ENCODE measurements around the gene BAX. TPM values are rescaled to one million over a fixed set of nuclear protein-coding genes. Genes with fewer than 3 reads are reported as not detected.

BAX gene
- total RNA-seq, 2 experiments from 2014 or later, result 285 to 296 TPM

DNA sequence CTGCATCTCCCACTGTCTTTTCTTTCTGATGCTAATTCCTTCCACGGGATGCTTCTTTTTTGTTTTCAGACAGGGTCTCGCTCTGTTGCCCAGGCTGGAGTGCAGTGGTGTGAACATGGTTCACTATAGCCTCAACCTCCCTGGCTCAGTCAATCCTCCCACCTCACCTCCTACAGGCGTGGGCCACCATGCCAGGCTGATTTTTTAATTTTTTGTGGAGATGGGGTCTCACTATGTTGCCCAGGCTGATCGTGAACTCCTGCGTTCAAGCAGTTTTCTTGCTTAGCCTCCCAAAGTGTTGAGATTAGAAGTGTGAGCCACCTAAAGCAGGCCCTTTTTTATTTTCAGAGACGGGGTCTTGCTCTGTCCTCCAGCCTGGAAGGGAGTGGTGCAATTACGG, 33.6 kb downstream of the BAX start:
- no peak overlapping the region for H3K27ac Mint-ChIP-seq
- DNase-seq (no peak), ATAC-seq (ENCODE audit: low read depth) (no peak)
- H3K9me3 Mint-ChIP-seq, result no peaks in the 10 kb centered on the region
- no peak overlapping the region for H3K4me3 Mint-ChIP-seq
- POLR2A ChIA-PET, result no interaction called here
- H3K36me3 Mint-ChIP-seq, result peaks cover 20% of the 10 kb centered on the region
- H3K4me1 Mint-ChIP-seq, result peaks cover 14% of the 10 kb centered on the region
- no peaks in the 10 kb centered on the region for H3K27me3 Mint-ChIP-seq

DNA sequence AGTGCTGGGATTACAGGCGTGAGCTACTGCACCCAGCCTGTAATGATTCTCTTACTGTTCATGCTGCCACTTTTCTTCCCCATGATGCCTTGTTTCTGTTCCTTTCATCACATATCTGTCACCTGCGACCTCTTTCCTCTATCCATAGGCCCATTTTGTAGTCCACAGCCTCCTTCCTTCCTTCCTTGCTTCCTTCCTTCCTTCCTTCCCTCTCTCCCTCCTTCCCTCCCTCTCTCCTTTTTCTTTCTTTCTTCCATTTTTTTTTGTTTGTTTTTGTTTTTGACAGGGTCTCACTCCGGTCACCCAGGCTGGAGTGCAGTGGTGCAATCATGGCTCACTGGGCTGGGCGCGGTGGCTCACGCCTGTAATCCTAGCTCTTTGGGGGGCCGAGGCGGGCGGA, 34.2 kb downstream of the BAX start:
- no peak for DNase-seq
- Mint-ChIP-seq H3K9me3 (no peaks in the 10 kb centered on the region), H3K27ac (no peak overlapping the region), H3K4me3 (no peak overlapping the region), H3K27me3 (no peaks in the 10 kb centered on the region), H3K36me3 (peaks cover 20% of the 10 kb centered on the region), H3K4me1 (peaks cover 16% of the 10 kb centered on the region)
- POLR2A ChIA-PET, result no interaction called here
- ATAC-seq (ENCODE audit: low read depth), result no peak

DNA sequence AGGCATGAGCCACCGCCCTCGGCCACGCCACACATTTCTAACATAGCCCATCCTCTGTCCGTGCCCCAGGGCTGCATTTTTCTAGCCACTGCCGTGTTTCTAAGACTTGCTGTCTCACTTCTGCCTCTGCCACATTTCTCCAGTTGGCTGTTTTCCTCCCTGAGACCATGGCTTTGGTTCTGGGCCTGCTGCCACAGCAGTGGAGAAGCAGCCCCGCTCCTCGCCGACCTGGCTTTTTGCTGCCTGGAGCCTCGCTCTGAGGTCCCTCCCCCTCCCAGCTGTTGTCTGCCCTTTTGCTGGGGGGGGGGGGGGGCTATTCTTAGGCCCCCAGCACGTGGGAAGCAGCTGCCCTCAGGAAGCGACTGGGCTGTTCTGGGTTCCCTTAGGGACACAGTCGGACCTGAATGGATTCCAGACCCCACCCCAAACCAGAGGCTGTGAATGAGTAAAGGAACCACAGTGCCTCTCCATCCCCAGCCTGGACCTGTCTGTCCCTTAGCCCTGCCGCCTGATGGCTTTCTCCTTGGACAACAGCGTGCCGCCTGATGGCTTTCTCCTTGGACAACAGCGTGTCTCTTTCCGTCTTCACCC, 35.1 kb downstream of the BAX start:
- POLR2A ChIA-PET, result no interaction called here
- DNase-seq (no peak), ATAC-seq (ENCODE audit: low read depth) (no peak)
- Mint-ChIP-seq H3K4me3 (no peak overlapping the region), H3K27me3 (no peaks in the 10 kb centered on the region), H3K36me3 (peaks cover 20% of the 10 kb centered on the region), H3K9me3 (no peaks in the 10 kb centered on the region), H3K27ac (peak overlapping the region; percentile 17), H3K4me1 (peaks cover 20% of the 10 kb centered on the region)

DNA sequence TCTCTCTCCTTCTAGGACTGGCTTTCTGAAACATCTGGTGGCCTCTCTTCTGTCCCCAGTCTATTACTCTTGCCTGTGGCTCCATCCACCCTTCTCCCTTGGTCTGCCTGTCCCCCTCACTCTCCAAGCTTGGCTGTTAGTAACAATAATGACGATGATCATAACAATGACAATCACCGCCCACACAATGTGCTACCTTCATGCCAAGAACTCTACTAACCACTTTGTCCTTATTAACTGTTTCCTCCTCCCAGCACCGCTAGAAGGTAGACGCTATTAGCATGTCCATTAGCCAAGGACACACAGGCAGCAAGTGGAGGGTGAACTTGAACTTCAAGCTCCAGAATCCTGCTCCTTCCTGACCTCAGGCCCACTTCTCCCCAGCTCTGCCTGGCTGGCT, 35.7 kb downstream of the BAX start:
- H3K4me1 Mint-ChIP-seq, result peaks cover 26% of the 10 kb centered on the region
- H3K9me3 Mint-ChIP-seq, result no peaks in the 10 kb centered on the region
- H3K4me3 Mint-ChIP-seq, result no peak overlapping the region
- H3K27me3 Mint-ChIP-seq, result no peaks in the 10 kb centered on the region
- DNase-seq, result no peak
- peak overlapping the region; percentile 17 for H3K27ac Mint-ChIP-seq
- H3K36me3 Mint-ChIP-seq, result peaks cover 19% of the 10 kb centered on the region
- no peak for ATAC-seq (ENCODE audit: low read depth)
- POLR2A ChIA-PET, result no interaction called here

DNA sequence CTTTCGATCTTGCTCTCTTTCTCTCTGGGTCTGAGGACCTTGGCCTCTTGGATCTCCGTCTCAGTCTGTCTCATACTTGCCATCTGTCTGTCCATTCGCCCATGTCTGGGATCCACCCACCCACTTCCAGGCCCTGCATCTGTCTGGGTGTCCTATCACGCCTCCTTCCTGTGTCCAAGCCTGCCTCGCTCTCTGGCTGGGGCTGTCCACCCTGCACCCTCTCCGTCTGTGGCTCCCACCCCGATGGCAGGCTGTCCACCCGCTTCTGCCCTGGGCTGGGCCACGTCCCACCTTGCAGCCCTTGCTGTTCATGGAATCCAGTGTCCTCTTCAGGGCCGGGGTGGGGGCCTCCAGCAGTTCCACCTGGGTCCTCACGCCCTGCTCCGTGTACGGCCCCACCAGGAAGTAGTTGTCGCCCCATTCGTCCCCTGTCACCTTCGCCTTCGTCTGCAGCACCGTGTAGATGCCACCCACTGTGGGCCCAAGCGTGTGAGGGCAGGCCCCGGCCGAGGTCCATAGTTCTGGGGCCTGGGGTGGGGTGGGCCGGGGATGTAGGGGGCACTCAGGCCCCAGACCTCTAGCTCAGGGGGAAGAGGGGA, 36.4 kb downstream of the BAX start:
- no peak overlapping the region for H3K27ac Mint-ChIP-seq
- no peaks in the 10 kb centered on the region for H3K27me3 Mint-ChIP-seq
- no peak overlapping the region for H3K4me3 Mint-ChIP-seq

DNA sequence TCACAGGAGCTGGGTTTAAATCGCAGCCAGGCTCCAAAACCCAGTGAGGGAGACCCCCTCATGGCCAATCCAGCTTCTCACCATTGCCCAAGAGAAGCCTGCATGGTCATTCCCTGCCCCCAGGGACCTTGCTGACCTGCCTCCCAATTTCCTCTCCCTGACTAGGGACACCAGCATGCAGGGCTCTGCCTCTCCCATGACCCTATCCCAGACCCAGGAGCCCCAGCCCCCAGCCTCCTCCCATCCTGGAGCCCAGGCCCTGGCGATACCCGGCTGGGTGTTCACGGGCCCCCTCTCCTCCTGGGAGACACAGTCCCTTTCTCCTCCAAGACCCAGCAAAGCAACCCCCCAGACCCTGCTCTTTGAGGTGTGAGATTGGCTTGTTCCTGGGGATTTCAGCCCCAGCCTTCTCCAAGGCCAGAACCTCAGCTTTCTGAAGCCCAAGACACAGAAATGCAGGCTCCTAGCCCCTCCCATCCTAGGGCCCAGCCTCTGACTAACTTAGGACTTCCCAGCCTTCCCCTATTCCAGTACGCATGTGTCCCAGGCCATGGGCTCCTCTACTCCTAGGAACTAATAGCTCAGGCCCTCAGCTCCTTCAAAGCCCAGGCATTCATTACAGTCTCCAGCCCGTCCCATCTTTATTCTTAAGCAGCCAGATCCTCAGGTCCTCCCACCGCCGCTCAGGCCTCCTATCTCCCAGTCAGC, 37.4 kb downstream of the BAX start:
- no peak for DNase-seq
- Mint-ChIP-seq H3K4me3 (peak overlapping the region; percentile 92), H3K27me3 (no peaks in the 10 kb centered on the region), H3K9me3 (no peaks in the 10 kb centered on the region), H3K36me3 (peaks cover 18% of the 10 kb centered on the region), H3K27ac (peak overlapping the region; percentile 98), H3K4me1 (peaks cover 28% of the 10 kb centered on the region)
- POLR2A ChIA-PET, result interaction anchor here (0.6 to 2.8 kb wide), 5 partner anchors 8 to 32 kb away, joined by 3 to 21 read pairs (median 14); partner anchors contain the start of gene FTL
- no peak for ATAC-seq (ENCODE audit: low read depth)

More for the DNA sequence above, 36.4 kb downstream of the BAX start:
- POLR2A ChIA-PET, result no interaction called here
- H3K9me3 Mint-ChIP-seq, result no peaks in the 10 kb centered on the region
- DNase-seq (no peak), ATAC-seq (ENCODE audit: low read depth) (no peak)
- peaks cover 18% of the 10 kb centered on the region for H3K36me3 Mint-ChIP-seq
- H3K4me1 Mint-ChIP-seq, result peaks cover 27% of the 10 kb centered on the region

DNA sequence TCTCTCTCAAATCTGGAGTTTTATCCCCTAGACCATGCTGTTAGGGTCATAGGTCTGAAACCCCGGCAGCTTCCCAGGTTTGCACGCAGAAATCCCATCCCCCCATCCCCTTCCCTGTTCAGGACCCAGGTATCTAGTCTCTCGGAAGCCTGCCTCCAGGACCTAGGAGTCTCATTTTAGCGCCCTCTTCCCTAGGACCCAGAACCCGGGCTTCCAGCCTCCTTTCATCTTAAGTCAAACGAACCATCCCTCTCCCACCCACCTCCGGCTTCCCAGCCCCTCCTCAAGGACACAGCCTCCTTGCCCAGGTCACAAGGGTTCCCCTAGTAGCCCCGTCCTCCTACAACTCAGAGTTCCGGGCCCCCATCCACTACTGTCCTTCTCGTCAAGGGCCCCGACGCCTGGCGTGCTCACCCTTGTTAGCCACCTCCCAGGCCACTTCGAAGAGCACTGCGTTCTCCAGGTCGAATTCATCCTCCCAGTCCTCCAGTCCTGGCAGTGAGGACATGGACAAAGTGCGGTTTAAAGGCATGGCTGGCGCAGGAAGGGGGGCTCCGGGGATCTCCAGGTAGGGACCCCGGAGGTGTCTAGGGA, 38.0 kb downstream of the BAX start:
- H3K4me1 Mint-ChIP-seq, result peaks cover 28% of the 10 kb centered on the region
- H3K9me3 Mint-ChIP-seq, result no peaks in the 10 kb centered on the region
- peaks cover 15% of the 10 kb centered on the region for H3K36me3 Mint-ChIP-seq
- H3K27me3 Mint-ChIP-seq, result no peaks in the 10 kb centered on the region
- DNase-seq (no peak), ATAC-seq (ENCODE audit: low read depth) (no peak)
- peak overlapping the region; percentile 98 for H3K27ac Mint-ChIP-seq
- H3K4me3 Mint-ChIP-seq, result peak overlapping the region; percentile 92
- POLR2A ChIA-PET, result interaction anchor here (0.6 to 2.8 kb wide), 18 partner anchors 8 to 648 kb away, joined by 3 to 21 read pairs (median 6); partner anchors contain the start of genes CD37, FTL, NUCB1 and PPP1R15A

DNA sequence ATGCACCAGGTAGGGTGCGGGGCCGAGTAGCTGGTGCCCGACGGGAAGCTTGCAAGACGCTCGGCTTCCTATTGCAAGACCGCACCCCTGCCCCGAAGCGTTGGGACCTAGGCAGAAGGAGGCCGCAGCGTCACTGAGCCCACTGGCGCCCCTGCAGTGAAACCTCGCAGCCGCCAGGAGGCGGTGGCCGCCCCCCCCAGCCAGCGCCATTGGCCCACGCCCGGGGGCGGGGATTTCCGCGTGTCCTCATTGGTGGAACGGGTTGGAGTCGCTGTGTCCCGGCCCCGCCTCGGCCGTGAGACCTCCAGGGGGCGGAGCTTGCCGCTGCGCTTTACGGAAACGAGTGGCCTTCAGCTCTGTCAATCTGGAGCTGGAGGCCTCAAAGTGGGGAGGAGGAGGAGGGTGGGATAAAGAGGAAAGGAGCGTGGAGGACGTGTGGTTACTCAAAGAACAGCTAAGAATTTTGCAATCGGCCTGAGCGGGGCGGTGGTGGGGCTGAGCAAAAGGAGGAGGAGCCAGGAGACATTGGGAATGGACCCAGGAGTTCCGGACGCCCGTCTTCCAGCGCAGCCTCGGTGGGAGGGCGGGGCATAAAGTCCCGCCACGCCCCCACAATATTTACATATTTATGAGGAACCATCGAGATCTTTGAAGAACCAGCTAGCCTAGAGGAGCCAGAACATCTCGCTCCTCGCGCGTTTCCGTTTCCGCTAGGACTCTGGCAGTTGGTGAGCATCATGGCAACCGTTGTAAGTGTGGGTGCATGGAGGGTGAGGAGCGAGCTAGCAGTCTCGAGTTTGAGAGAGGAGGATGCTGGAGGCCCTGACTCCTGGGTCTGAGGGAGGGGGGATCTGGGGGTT, 38.7 kb downstream of the BAX start, which contains the start of the genes GYS1 and RUVBL2:
Gene GYS1, minus strand, starts transcription at position 135 of the 860 bp plus-strand sequence. CDS start 197 bp downstream, outside the sequence.
Gene RUVBL2, plus strand, starts transcription at position 713 of the 860 bp plus-strand sequence. Its CDS starts 25 bp downstream, at position 738.
- H3K4me3 Mint-ChIP-seq, result peak within 1 kb of the TSS; percentile 92
- H3K27ac Mint-ChIP-seq, result peak within 1 kb of the TSS; percentile 98
- H3K4me1 Mint-ChIP-seq, result peaks cover 27% of the 10 kb centered on the region
- peaks cover 12% of the 10 kb centered on the region for H3K36me3 Mint-ChIP-seq
- no peaks in the 10 kb centered on the region for H3K9me3 Mint-ChIP-seq
- peak; percentile 90 for ATAC-seq (ENCODE audit: low read depth)
- DNase-seq, result peak; percentile 99
- H3K27me3 Mint-ChIP-seq, result no peaks in the 10 kb centered on the region
- POLR2A ChIA-PET, result interaction anchor here (0.6 to 2.8 kb wide), 27 partner anchors 10 to 647 kb away, joined by 3 to 21 read pairs (median 5); partner anchors contain the start of genes BAX, BCAT2, CA11 and CD37

DNA sequence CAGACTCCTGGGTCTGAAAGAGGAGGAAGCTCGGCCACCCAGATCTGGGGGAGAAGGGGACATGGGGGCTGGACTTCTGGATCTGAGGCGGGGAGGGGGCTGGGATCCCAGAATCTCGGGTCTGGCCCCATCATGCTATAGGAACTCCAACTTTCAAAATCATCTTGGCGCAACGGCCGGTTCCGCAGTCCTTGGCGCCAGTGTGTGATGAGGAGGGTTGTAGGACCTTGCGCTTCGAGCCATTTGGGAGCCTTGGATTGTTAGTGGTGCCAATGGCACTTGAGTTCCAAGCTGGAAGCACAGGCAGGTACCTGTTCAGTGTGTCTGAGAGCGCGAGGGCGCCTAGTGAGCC, 39.3 kb downstream of the BAX start:
- DNase-seq (no peak), ATAC-seq (ENCODE audit: low read depth) (no peak)
- peaks cover 7% of the 10 kb centered on the region for H3K36me3 Mint-ChIP-seq
- H3K4me3 Mint-ChIP-seq, result peak overlapping the region; percentile 92
- POLR2A ChIA-PET, result interaction anchor here (0.6 to 2.8 kb wide), 19 partner anchors 10 to 375 kb away, joined by 3 to 21 read pairs (median 6); partner anchors contain the start of genes BAX, BCAT2, CD37 and FTL
- H3K4me1 Mint-ChIP-seq, result peaks cover 26% of the 10 kb centered on the region
- H3K9me3 Mint-ChIP-seq, result no peaks in the 10 kb centered on the region
- H3K27me3 Mint-ChIP-seq, result no peaks in the 10 kb centered on the region
- peak overlapping the region; percentile 98 for H3K27ac Mint-ChIP-seq

DNA sequence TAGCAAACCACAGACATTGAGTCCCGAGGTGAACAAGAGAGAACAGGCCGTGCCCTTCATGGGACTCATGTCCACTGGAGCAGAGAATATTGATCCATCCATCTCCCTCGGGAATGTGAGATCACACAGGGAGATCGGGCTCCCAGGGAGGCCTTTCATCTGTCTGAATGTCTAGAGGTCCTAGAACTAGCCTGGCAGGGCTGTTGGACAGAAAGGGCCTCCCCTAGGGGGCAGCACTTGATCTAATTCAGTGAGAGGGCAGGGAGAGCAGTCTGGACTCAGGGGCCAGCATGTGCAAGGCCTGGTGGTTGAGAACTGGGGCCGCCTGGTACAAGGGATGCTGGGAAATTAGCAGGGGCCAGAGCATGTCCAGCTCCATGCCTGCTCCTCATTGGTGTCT, 43.3 kb downstream of the BAX start:
- no peak overlapping the region for H3K27ac Mint-ChIP-seq
- no peak overlapping the region for H3K4me3 Mint-ChIP-seq
- H3K27me3 Mint-ChIP-seq, result no peaks in the 10 kb centered on the region
- peaks cover 2% of the 10 kb centered on the region for H3K36me3 Mint-ChIP-seq
- H3K4me1 Mint-ChIP-seq, result peaks cover 24% of the 10 kb centered on the region
- H3K9me3 Mint-ChIP-seq, result no peaks in the 10 kb centered on the region
- DNase-seq (peak; percentile 64), ATAC-seq (ENCODE audit: low read depth) (no peak)
- POLR2A ChIA-PET, result interaction anchor here (0.9 kb wide), 1 partner anchor 97 kb away, joined by 3 read pairs; no protein-coding TSS in a partner anchor

DNA sequence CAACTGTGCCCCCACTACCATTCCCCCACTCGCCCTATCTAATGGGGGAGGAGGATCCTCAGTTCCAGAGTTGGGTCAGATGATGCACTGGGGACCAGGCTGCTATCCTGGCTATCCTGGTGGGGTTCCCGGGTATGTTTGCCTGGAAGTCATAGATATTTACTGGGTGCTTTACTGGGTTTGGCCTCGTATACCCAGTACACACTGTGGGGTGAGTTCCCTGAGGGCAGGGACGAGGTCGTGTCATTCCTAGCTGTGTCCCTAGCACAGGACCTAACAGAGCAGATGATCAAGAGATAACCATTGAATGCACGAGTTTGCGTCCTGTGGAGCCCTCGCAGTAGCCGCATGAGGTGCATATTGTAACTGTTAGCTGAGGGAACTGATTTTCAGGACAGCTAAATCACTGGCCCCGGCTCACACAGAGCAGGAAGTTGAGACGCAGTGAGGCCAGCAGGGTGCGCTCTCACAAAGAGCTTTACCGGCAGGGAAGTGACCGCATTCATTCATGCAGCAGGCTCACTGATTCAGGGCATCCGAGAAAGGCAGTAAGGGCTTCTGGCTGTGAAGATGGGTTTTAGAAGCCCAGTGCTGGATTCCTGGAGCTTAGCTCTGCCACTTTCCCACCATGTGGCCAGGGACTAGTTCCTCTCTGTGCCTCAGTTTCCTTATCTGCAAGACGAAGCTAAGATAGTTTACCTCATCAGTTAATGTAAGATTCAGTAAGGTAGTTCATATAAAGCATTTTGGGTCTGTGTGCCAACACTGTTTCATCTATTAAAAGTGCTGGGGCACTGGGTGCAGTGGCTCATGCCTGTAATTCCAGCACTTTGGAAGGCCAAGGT, 45.0 kb downstream of the BAX start:
- H3K27ac Mint-ChIP-seq, result no peak overlapping the region
- peaks cover 19% of the 10 kb centered on the region for H3K4me1 Mint-ChIP-seq
- POLR2A ChIA-PET, result no interaction called here
- H3K27me3 Mint-ChIP-seq, result no peaks in the 10 kb centered on the region
- ATAC-seq (ENCODE audit: low read depth), result peak; percentile 83
- no peak overlapping the region for H3K4me3 Mint-ChIP-seq
- no peaks in the 10 kb centered on the region for H3K9me3 Mint-ChIP-seq
- H3K36me3 Mint-ChIP-seq, result no peaks in the 10 kb centered on the region
- peak; percentile 71 for DNase-seq

DNA sequence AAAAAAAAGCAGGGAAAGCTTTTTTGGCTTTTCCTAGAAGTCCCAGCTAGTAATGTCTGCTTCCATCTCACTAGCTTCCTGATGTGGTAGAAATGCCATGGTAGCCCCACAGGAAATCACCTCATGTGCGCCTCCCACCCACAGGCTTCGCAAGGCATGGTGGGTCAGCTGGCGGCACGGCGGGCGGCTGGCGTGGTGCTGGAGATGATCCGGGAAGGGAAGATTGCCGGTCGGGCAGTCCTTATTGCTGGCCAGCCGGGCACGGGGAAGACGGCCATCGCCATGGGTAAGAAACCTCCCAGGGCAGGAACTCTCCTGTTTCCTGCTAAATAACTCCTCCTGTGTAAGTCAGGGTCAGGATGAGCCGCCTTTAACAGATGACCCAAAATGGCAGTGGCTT, 49.5 kb downstream of the BAX start:
- Mint-ChIP-seq H3K27ac (no peak overlapping the region), H3K9me3 (no peaks in the 10 kb centered on the region), H3K27me3 (no peaks in the 10 kb centered on the region), H3K36me3 (peaks cover 1% of the 10 kb centered on the region), H3K4me3 (no peak overlapping the region), H3K4me1 (peaks cover 7% of the 10 kb centered on the region)
- DNase-seq (no peak), ATAC-seq (ENCODE audit: low read depth) (no peak)
- POLR2A ChIA-PET, result interaction anchor here (0.6 to 1.5 kb wide), 2 partner anchors 10 to 403 kb away, joined by 3 to 5 read pairs; partner anchors contain the start of gene RUVBL2
